Esophagus squamous epithelium (tissue), 4 donors: Measurements from ENCODE around the gene CLCN3.

Experiments
- POLR2A ChIP-seq, 4 donors: fragments of 450-650 bp; IDR thresholded peaks; one replicate each; pipeline ENCODE4 v1.6.1; 2017; ENCODE audit warnings: antibody characterized with exemption in 4 of 4, mild to moderate bottlenecking in 4 of 4, moderate library complexity in 3 of 4
- TF ChIP-seq, protein P1 (sequence below), 6 experiments: fragments of 450-650 bp in 4 of 6; fragments of 200-600 bp in 2 of 6; sonication (generic) in 2 of 6; IDR thresholded peaks; one replicate each; pipeline ENCODE4 v1.5.1; 2016 to 2019; ENCODE audit warnings: antibody characterized with exemption in 6 of 6, mild to moderate bottlenecking in 4 of 6, moderate library complexity in 4 of 6

- TF ChIP-seq, protein P1, sequence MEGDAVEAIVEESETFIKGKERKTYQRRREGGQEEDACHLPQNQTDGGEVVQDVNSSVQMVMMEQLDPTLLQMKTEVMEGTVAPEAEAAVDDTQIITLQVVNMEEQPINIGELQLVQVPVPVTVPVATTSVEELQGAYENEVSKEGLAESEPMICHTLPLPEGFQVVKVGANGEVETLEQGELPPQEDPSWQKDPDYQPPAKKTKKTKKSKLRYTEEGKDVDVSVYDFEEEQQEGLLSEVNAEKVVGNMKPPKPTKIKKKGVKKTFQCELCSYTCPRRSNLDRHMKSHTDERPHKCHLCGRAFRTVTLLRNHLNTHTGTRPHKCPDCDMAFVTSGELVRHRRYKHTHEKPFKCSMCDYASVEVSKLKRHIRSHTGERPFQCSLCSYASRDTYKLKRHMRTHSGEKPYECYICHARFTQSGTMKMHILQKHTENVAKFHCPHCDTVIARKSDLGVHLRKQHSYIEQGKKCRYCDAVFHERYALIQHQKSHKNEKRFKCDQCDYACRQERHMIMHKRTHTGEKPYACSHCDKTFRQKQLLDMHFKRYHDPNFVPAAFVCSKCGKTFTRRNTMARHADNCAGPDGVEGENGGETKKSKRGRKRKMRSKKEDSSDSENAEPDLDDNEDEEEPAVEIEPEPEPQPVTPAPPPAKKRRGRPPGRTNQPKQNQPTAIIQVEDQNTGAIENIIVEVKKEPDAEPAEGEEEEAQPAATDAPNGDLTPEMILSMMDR (IDR thresholded peaks at IDR 0.05) = peak; percentile 19 to 76 (median 62)
- no peak for TF ChIP-seq POLR2A (IDR thresholded peaks at IDR 0.05)
Observed at GRCh38 chr4:169612871-169613859, 7.2 kb upstream of the CLCN3 start.
